GM12891 (cell line): ENCODE measurements around the gene LRCH2.

Source experiments
- DNase-seq: peaks from one replicate; pipeline ENCODE4 v3.0.0; 2011; ENCODE audit warnings: low spot score; ENCODE audit not compliant: insufficient read length
- FAIRE-seq: peaks from 2 replicates; lab custom pipeline; 2011; peaks lifted over from hg19 to GRCh38; lab: Jason Lieb, UNC
- PAX5 ChIP-seq: IDR thresholded peaks from 2 replicates; pipeline ENCODE4 v1.6.1; 2011; ENCODE audit warnings: low read length, moderate library complexity, mild to moderate bottlenecking; ENCODE audit not compliant: insufficient read depth, severe bottlenecking
- POLR2A ChIP-seq: IDR thresholded peaks from 2 replicates; pipeline ENCODE4 v1.6.1; 2011; ENCODE audit warnings: low read depth, low read length, control low read depth
- POLR2AphosphoS5 ChIP-seq: IDR thresholded peaks from 2 replicates; pipeline ENCODE4 v1.6.1; 2011; ENCODE audit warnings: low read depth, low read length, control low read depth
- POU2F2 ChIP-seq: IDR thresholded peaks from 2 replicates; pipeline ENCODE4 v1.6.1; 2011; ENCODE audit warnings: low read depth, mild to moderate bottlenecking, control low read depth, low read length, moderate library complexity
- SPI1 ChIP-seq: IDR thresholded peaks from 2 replicates; pipeline ENCODE4 v1.6.1; 2011; ENCODE audit warnings: low read depth, low read length, control low read depth
- TAF1 ChIP-seq: IDR thresholded peaks from 2 replicates; pipeline ENCODE4 v1.6.1; 2011; ENCODE audit warnings: low read depth, low read length, control low read depth

LRCH2 gene

GRCh38 chrX:115178473-115178872 is 55.4 kb downstream of the LRCH2 start:
- DNase-seq (no peak), FAIRE-seq (no peak)
- TF ChIP-seq PAX5, result no peak
- no peak for TF ChIP-seq SPI1
- TF ChIP-seq POU2F2, result no peak
- TF ChIP-seq TAF1, result no peak
- no peak for TF ChIP-seq POLR2A
- TF ChIP-seq POLR2AphosphoS5, result no peak

DNA sequence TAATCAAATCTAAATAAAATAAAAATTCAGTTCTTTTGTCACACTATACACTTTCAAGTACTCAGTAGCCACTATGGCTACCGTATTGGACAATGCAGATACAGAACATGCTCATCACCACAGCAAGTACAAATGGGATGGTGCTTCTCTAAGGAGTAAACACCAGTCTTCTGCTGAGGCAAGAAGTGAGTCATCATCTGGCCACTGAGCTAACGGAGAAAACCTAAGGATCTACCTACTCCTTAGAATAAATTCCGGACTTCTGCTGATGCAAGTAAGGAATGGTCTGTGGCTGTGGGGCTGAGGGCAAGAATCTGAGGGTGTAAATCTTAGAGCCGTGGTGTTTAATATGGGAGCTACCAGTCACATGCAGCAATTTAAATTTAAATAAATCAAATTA is 56.0 kb downstream of the LRCH2 start:
- FAIRE-seq (no peak), DNase-seq (no peak)
- TF ChIP-seq SPI1, result no peak
- TF ChIP-seq TAF1, result no peak
- no peak for TF ChIP-seq POLR2AphosphoS5
- TF ChIP-seq PAX5, result no peak
- no peak for TF ChIP-seq POU2F2
- no peak for TF ChIP-seq POLR2A

- DNase-seq, result no peak
- FAIRE-seq, result no peak
- TF ChIP-seq TAF1 (no peak), POLR2AphosphoS5 (no peak), POLR2A (no peak), POU2F2 (no peak)
Measured at GRCh38 chrX:115174548-115174947, 59.3 kb downstream of the LRCH2 start.

DNA sequence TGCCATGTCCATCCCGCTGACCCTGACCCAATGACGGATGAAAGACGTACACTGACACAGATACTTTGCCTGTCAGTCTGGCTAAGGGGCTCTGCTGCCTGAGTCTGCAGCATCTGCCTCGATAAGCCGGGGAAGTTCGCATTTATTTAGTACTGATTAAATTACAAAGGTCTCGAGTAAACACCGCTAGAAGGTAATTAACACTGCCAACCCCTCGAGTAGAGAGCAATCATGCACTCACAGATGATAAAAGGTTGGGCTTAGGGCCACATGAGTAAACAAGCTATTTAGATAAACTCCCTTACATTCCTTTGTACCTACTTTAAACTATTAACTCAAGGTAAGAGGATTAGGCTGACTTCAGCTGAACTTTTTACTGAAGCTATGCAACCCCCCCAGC is 60.7 kb downstream of the LRCH2 start:
- DNase-seq (no peak), FAIRE-seq (no peak)
- TF ChIP-seq POLR2AphosphoS5 (no peak), POU2F2 (no peak), POLR2A (no peak), PAX5 (no peak), SPI1 (no peak), TAF1 (no peak)

DNA sequence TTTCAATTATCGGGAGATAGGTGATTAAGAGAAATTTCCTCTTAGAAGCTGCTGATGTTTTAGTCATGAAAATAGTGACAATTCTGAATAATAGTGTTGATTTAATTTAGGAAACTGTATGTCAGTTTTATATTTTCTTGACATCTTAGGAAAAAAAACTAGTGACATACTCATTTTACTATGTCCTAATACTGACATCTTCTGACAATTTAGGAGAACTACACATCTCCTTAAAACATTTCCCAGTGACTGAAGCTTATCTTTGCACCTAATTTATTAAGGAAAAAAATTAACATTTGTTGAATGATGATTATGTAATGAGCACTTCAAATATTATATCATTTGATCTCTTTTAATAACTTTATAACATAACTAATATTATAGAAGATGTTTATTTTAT is 86.7 kb downstream of the LRCH2 start:
- FAIRE-seq (no peak), DNase-seq (no peak)
- no peak for TF ChIP-seq TAF1
- TF ChIP-seq SPI1, result no peak
- TF ChIP-seq PAX5, result no peak
- TF ChIP-seq POLR2AphosphoS5, result no peak
- no peak for TF ChIP-seq POLR2A
- TF ChIP-seq POU2F2, result no peak

DNA sequence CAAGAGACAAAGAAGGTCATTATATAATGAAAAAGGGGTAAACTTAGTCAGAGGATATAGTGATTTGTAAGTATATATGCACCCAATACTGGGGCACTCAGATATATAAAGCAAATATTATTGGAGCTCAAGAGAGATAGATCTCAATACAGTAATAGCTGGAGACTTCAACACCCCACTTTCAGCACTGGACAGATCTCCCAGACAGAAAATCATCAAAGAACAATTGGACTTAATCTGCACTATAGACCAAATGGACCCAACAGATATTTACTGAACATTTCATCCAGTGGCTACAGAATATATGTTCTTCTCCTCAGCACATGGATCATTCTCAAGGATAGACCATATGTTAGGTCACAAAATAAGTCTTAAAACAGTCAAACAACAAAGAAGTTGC is 91.8 kb downstream of the LRCH2 start:
- no peak for DNase-seq
- TF ChIP-seq PAX5 (no peak), POLR2AphosphoS5 (no peak), SPI1 (no peak), POU2F2 (no peak), TAF1 (no peak), POLR2A (no peak)
- no peak for FAIRE-seq

- no peak for FAIRE-seq
- TF ChIP-seq POLR2AphosphoS5, result no peak
- no peak for TF ChIP-seq PAX5
- TF ChIP-seq POU2F2, result no peak
- no peak for TF ChIP-seq SPI1
- DNase-seq, result no peak
Measured at GRCh38 chrX:115138040-115138439, 95.9 kb downstream of the LRCH2 start.

- DNase-seq (no peak), FAIRE-seq (no peak)
- TF ChIP-seq POLR2AphosphoS5 (no peak), TAF1 (no peak)
Measured at GRCh38 chrX:115134382-115134781, 99.5 kb downstream of the LRCH2 start.

- TF ChIP-seq POU2F2 (no peak), POLR2A (no peak), POLR2AphosphoS5 (no peak), TAF1 (no peak), PAX5 (no peak), SPI1 (no peak)
- FAIRE-seq (no peak), DNase-seq (no peak)
Measured at GRCh38 chrX:115112411-115112810, 121.5 kb downstream of the LRCH2 start.

DNA sequence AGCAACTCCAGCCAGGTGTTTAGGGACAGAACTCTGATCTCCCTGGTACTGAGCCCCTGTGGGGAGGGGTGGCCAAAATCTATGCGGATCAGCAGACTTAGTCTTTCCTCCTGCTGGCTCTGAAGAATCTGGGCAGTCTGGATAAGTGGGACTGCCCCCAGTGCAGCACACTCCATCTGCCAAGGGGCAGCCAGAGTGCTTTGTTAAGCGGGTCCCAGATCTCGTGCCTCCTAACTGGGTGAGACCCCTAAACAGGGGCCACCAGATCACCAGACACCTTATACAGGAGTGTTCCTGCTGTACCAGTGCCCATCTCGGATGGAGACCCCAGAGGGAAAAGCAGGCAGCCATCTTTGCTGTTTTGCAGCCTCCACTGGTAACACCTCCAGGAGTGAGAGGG is 135.0 kb downstream of the LRCH2 start:
- TF ChIP-seq POLR2A (no peak), TAF1 (no peak), PAX5 (no peak), POU2F2 (no peak), POLR2AphosphoS5 (no peak), SPI1 (no peak)
- no peak for DNase-seq
- no peak for FAIRE-seq
